NCI-H2171 (cell line): ENCODE data around the gene UHRF1.
"Not testable (repeated sequence)": the region's sequence is repeated elsewhere in the genome, so short reads cannot be mapped to it uniquely, and the experiment has no call there.

Experiments used
- DNase-seq: peaks from one replicate; lab custom pipeline; 2025; lab: John Stamatoyannopoulos, UW

UHRF1 gene

GRCh38 chr19:4900879-4901278, 8.4 kb upstream of the UHRF1 start:
- not testable (repeated sequence) for DNase-seq

- DNase-seq: no peak
Observed at GRCh38 chr19:4902796-4903195, 6.5 kb upstream of the UHRF1 start, which contains the start of gene ARRDC5. Gene ARRDC5, minus strand, starts transcription at chr19:4902896. Its CDS starts 71 bp downstream, at chr19:4902825.

- no peak for DNase-seq
Observed at GRCh38 chr19:4904481-4904880, 4.8 kb upstream of the UHRF1 start.

- no peak for DNase-seq
Observed at GRCh38 chr19:4906963-4907362, 2.3 kb upstream of the UHRF1 start.

- DNase-seq: no peak
Observed at GRCh38 chr19:4908360-4908759, 941 bp upstream of the UHRF1 start.

- no peak for DNase-seq
Observed at GRCh38 chr19:4908781-4909155, 533 bp upstream of the UHRF1 start.

- peak; percentile 95 for DNase-seq
Observed at GRCh38 chr19:4909897-4910593, 744 bp downstream of the UHRF1 start.

- DNase-seq: no peak
Observed at GRCh38 chr19:4910594-4911281, 1.4 kb downstream of the UHRF1 start.

- no peak for DNase-seq
Observed at GRCh38 chr19:4911314-4911713, 2.0 kb downstream of the UHRF1 start.

GRCh38 chr19:4911786-4912672, 2.7 kb downstream of the UHRF1 start:
- DNase-seq: no peak

GRCh38 chr19:4913996-4914735, 4.9 kb downstream of the UHRF1 start:
- DNase-seq: no peak

- DNase-seq: no peak
Observed at GRCh38 chr19:4914736-4915501, 5.6 kb downstream of the UHRF1 start.

- no peak for DNase-seq
Observed at GRCh38 chr19:4916292-4917082, 7.2 kb downstream of the UHRF1 start.

GRCh38 chr19:4922530-4923275, 13.4 kb downstream of the UHRF1 start:
- DNase-seq: no peak

GRCh38 chr19:4923276-4923747, 14.0 kb downstream of the UHRF1 start:
- DNase-seq: no peak

GRCh38 chr19:4929186-4929585, 19.9 kb downstream of the UHRF1 start:
- no peak for DNase-seq

- no peak for DNase-seq
Observed at GRCh38 chr19:4930664-4931063, 21.4 kb downstream of the UHRF1 start.

- DNase-seq: no peak
Observed at GRCh38 chr19:4932711-4933110, 23.4 kb downstream of the UHRF1 start.

GRCh38 chr19:4933528-4933927, 24.2 kb downstream of the UHRF1 start:
- DNase-seq: no peak
